ENCODE results near the gene CCDC69. TPM values are rescaled to one million over a fixed set of nuclear protein-coding genes. Genes with fewer than 3 reads are reported as not detected.

Gene CCDC69
- total RNA-seq, 2 experiments from 2014 or later: 33.0 to 34.5 TPM

- TF ChIP-seq CTCF (IDR thresholded peaks at IDR 0.05): no peak
- DNase-seq (peak; percentile 90), ATAC-seq (peak; percentile 91)
- peaks cover 77% of the 10 kb centered on the region for H3K36me3 Mint-ChIP-seq (ENCODE audit: low read depth)
- no peaks in the 10 kb centered on the region for H3K27me3 Mint-ChIP-seq
- peak overlapping the region; percentile 86 for H3K27ac Mint-ChIP-seq
- intact Hi-C loops (cut with micrococcal nuclease): no loop called here
- H3K4me3 Mint-ChIP-seq: peak overlapping the region; percentile 73
- ChIA-PET POLR2A (interaction anchor here (0.7 to 4.0 kb wide), 12 partner anchors 10 to 224 kb away, joined by 3 to 36 read pairs (median 3); no protein-coding TSS in a partner anchor), CTCF (interaction anchor here (1.0 to 11.4 kb wide), 13 partner anchors 8 to 111 kb away, joined by 3 to 149 read pairs (median 6); partner anchors contain the start of gene GM2A)
- H3K9me3 Mint-ChIP-seq: no peaks in the 10 kb centered on the region
- H3K4me1 Mint-ChIP-seq (ENCODE audit: low read depth): peaks cover 88% of the 10 kb centered on the region
These were observed 82.4 kb downstream of the CCDC69 start for GRCh38 chr5:151141535-151141934.

GRCh38 chr5:151140686-151141459 is 83.0 kb downstream of the CCDC69 start:
- Mint-ChIP-seq H3K9me3 (no peaks in the 10 kb centered on the region), H3K36me3 (ENCODE audit: low read depth) (peaks cover 79% of the 10 kb centered on the region), H3K27me3 (no peaks in the 10 kb centered on the region), H3K4me1 (ENCODE audit: low read depth) (peaks cover 84% of the 10 kb centered on the region), H3K27ac (peak overlapping the region; percentile 86), H3K4me3 (peak overlapping the region; percentile 73)
- ChIA-PET CTCF (interaction anchor here (1.0 to 11.4 kb wide), 11 partner anchors 8 to 98 kb away, joined by 3 to 149 read pairs (median 11); no protein-coding TSS in a partner anchor), POLR2A (interaction anchor here (0.8 to 4.0 kb wide), 8 partner anchors 10 to 76 kb away, joined by 3 to 36 read pairs (median 4); no protein-coding TSS in a partner anchor)
- ATAC-seq (no peak), DNase-seq (no peak)
- intact Hi-C loops (cut with micrococcal nuclease): no loop called here
- TF ChIP-seq CTCF (IDR thresholded peaks at IDR 0.05): no peak

- peaks cover 76% of the 10 kb centered on the region for H3K36me3 Mint-ChIP-seq (ENCODE audit: low read depth)
- H3K9me3 Mint-ChIP-seq: no peaks in the 10 kb centered on the region
- no peaks in the 10 kb centered on the region for H3K27me3 Mint-ChIP-seq
- ChIA-PET CTCF (interaction anchor here (1.7 to 11.4 kb wide), 4 partner anchors 10 to 26 kb away, joined by 10 to 149 read pairs (median 42); no protein-coding TSS in a partner anchor), POLR2A (interaction anchor here (0.8 to 4.0 kb wide), 7 partner anchors 8 to 69 kb away, joined by 3 to 36 read pairs (median 4); no protein-coding TSS in a partner anchor)
- ATAC-seq: no peak
- peak overlapping the region; percentile 67 for H3K27ac Mint-ChIP-seq
- H3K4me3 Mint-ChIP-seq: no peak overlapping the region
- TF ChIP-seq CTCF (IDR thresholded peaks at IDR 0.05): no peak
- intact Hi-C loops (cut with micrococcal nuclease): no loop called here
- DNase-seq: peak; percentile 34
- H3K4me1 Mint-ChIP-seq (ENCODE audit: low read depth): peaks cover 76% of the 10 kb centered on the region
These were observed 84.2 kb downstream of the CCDC69 start for GRCh38 chr5:151139646-151140045.

- ATAC-seq: peak; percentile 22
- H3K9me3 Mint-ChIP-seq: no peaks in the 10 kb centered on the region
- peaks cover 76% of the 10 kb centered on the region for H3K36me3 Mint-ChIP-seq (ENCODE audit: low read depth)
- ChIA-PET POLR2A (interaction anchor here (1.1 to 4.0 kb wide), 5 partner anchors 9 to 70 kb away, joined by 3 to 36 read pairs (median 4); no protein-coding TSS in a partner anchor), CTCF (interaction anchor here (1.4 to 11.4 kb wide), 4 partner anchors 10 to 26 kb away, joined by 3 to 149 read pairs (median 32); no protein-coding TSS in a partner anchor)
- no peak for TF ChIP-seq CTCF (IDR thresholded peaks at IDR 0.05)
- H3K4me1 Mint-ChIP-seq (ENCODE audit: low read depth): peaks cover 69% of the 10 kb centered on the region
- H3K27me3 Mint-ChIP-seq: no peaks in the 10 kb centered on the region
- DNase-seq: peak; percentile 39
- intact Hi-C loops (cut with micrococcal nuclease): no loop called here
- peak overlapping the region; percentile 67 for H3K27ac Mint-ChIP-seq
- H3K4me3 Mint-ChIP-seq: no peak overlapping the region
These were observed 84.9 kb downstream of the CCDC69 start for GRCh38 chr5:151139015-151139414.

Data from activated CD8-positive, alpha-beta T cell treated with anti-CD3 and anti-CD28 coated beads for 36 hours (primary cell).